ENCODE results near the gene ZNF503.

DNA sequence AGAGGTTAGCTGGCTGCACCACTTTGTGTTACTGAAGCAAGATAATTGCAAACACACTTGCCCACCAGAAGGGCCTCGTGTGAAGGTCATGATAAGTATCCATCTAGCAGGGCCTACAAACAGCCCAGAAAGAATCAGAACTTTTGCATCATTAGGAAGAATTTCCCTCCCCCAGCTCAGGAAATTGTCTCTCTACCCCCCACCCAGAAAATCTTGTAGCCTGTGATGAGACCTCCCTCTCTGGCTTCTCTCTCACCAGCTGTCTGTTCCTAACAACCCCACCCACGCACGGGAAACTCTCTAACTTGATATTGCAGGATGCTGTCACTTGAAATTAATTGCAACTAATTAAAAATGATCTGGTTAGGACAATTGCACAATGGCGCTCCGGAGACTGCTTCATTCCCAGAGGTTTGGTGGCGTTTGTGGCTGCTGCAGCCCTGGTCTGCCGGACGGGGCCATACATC is 34.5 kb downstream of the ZNF503 start:
- no peak for TF ChIP-seq EZH2 (IDR thresholded peaks at IDR 0.05; ENCODE audit: low read length, unreplicated experiment)
- no peak for TF ChIP-seq CTCF (conservative IDR thresholded peaks at IDR 0.05; ENCODE audit: low read depth, low read length)
- no peak for TF ChIP-seq EZH2phosphoT487 (IDR thresholded peaks at IDR 0.05; ENCODE audit: borderline replicate concordance, low read length)

Measured in PC-3 (cell line).